Thyroid gland (tissue), 4 donors: Measurements from ENCODE around the gene PTPRT. TPM values are rescaled to one million over a fixed set of nuclear protein-coding genes. Genes with fewer than 3 reads are reported as not detected.

Experiments
- DNase-seq, 2 donors: peaks; one replicate each; pipeline ENCODE4 v3.0.0-alpha.2; 2019
- H3K27ac ChIP-seq, 3 donors: fragments of 200-600 bp; sonication (generic); 1 replicate in 2 of 3; 2 replicates in 1 of 3; pipeline ENCODE4 v1.5.1; 2016 to 2019; ENCODE audit warnings: mild to moderate bottlenecking in 1 of 3, moderate library complexity in 1 of 3
- H3K27me3 ChIP-seq: fragments of 200-600 bp; sonication (generic); one replicate; pipeline ENCODE4 v1.5.1; 2019
- H3K36me3 ChIP-seq, 2 donors: fragments of 200-600 bp; sonication (generic); one replicate each; pipeline ENCODE4 v1.5.1; 2016 to 2019
- H3K4me1 ChIP-seq, 2 donors: fragments of 200-600 bp; sonication (generic); one replicate each; pipeline ENCODE4 v1.5.1; 2017 to 2019
- H3K4me3 ChIP-seq, 3 donors: fragments of 200-600 bp; sonication (generic); replicated peaks in 1 of 3; 1 replicate in 2 of 3; 2 replicates in 1 of 3; pipeline ENCODE4 v1.5.1; 2016; ENCODE audit warnings: mild to moderate bottlenecking in 1 of 3
- H3K9me3 ChIP-seq: fragments of 200-600 bp; sonication (generic); one replicate; pipeline ENCODE4 v1.5.1; 2017
- POLR2A ChIP-seq, 2 donors: fragments of 450-650 bp; IDR thresholded peaks; one replicate each; pipeline ENCODE4 v1.6.1; 2017; ENCODE audit warnings: antibody characterized with exemption in 2 of 2, mild to moderate bottlenecking in 2 of 2, moderate library complexity in 1 of 2
- WGBS, 2 donors: methylation state at CpG; one replicate each; pipeline ENCODE4 v1.1.5; 2017; 5-methylcytosine and 5-hydroxymethylcytosine counted together
- intact Hi-C: fragments of 100-400 bp; cut with DNase I; formaldehyde crosslinking; loops from one replicate; pipeline ENCODE4 v1.15.1; 2023
- total RNA-seq, 4 donors: library from RNA; depleted of rRNA; stranded (reverse); fragments of >200 nt; gene quantifications; one replicate each; pipeline ENCODE4 v1.2.3, GENCODE V29; 2016
- TF ChIP-seq, protein P1 (sequence below), 6 experiments: fragments of 200-600 bp in 3 of 6; fragments of 450-650 bp in 3 of 6; sonication (generic) in 3 of 6; IDR thresholded peaks; one replicate each; pipeline ENCODE4 v1.5.1; 2016 to 2019; ENCODE audit warnings: antibody characterized with exemption in 6 of 6, mild to moderate bottlenecking in 2 of 6, inconsistent platforms in 1 of 6, moderate library complexity in 1 of 6

PTPRT gene
- total RNA-seq, 4 donors from 2014 or later: 0.11 to 0.15 TPM; not detected in 2

DNA sequence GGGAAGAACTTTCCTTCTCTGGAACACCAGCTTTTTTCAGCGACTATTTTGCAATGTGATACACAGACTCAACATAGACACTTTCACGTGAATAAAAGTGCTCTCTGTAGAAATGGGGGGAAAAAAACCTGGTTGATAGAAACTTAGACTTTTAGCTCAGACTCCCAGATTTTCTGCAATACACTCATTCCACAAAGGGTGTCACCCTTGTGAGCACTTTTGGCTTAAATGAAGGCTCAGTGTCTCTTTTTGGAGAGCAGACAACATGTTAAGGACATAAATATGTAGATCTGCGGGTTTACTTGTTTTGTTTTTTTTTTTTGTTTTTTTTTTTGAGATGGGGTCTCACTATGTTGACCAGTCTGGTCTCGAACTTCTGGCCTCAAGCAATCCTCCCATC is 579.6 kb downstream of the PTPRT start:
- H3K27ac ChIP-seq: no peak overlapping the region
- TF ChIP-seq, protein P1, sequence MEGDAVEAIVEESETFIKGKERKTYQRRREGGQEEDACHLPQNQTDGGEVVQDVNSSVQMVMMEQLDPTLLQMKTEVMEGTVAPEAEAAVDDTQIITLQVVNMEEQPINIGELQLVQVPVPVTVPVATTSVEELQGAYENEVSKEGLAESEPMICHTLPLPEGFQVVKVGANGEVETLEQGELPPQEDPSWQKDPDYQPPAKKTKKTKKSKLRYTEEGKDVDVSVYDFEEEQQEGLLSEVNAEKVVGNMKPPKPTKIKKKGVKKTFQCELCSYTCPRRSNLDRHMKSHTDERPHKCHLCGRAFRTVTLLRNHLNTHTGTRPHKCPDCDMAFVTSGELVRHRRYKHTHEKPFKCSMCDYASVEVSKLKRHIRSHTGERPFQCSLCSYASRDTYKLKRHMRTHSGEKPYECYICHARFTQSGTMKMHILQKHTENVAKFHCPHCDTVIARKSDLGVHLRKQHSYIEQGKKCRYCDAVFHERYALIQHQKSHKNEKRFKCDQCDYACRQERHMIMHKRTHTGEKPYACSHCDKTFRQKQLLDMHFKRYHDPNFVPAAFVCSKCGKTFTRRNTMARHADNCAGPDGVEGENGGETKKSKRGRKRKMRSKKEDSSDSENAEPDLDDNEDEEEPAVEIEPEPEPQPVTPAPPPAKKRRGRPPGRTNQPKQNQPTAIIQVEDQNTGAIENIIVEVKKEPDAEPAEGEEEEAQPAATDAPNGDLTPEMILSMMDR (IDR thresholded peaks at IDR 0.05): no peak
- no peak for TF ChIP-seq POLR2A (IDR thresholded peaks at IDR 0.05)
- no peaks in the 10 kb centered on the region for H3K27me3 ChIP-seq
- no peak overlapping the region for H3K4me3 ChIP-seq
- no peaks in the 10 kb centered on the region for H3K9me3 ChIP-seq
- H3K36me3 ChIP-seq: no peaks in the 10 kb centered on the region
- intact Hi-C loops: no loop called here
- H3K4me1 ChIP-seq: no peaks in the 10 kb centered on the region
- WGBS, 2 donors: 75 to 78% methylated on average over 4 of the region's 4 CpGs
- DNase-seq: no peak

DNA sequence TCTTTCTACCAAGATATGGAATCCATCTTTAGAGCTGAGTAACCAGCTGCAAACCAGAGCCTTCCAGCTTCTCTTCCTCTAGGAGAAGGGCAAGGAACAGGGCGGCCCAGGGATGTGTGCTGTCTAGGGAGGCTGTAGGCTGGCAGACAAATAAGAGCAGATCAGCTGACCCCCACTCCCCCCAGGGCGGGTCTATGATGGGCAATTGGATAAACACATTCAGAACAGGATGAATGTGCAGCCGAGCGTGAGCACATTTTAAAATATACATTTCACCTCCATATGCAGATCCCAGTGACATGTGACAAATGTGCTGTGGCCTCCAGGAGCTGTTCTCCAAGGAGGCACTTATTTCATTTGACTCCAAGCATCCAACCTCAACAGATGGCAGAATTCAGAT is 580.1 kb downstream of the PTPRT start:
- H3K36me3 ChIP-seq: no peaks in the 10 kb centered on the region
- 42 to 53% methylated on average over 4 of the region's 4 CpGs for WGBS, 2 donors
- no peaks in the 10 kb centered on the region for H3K9me3 ChIP-seq
- no peaks in the 10 kb centered on the region for H3K27me3 ChIP-seq
- no peaks in the 10 kb centered on the region for H3K4me1 ChIP-seq
- no peak for TF ChIP-seq POLR2A (IDR thresholded peaks at IDR 0.05)
- TF ChIP-seq, protein P1 (IDR thresholded peaks at IDR 0.05): no peak
- H3K27ac ChIP-seq: no peak overlapping the region
- intact Hi-C loops: no loop called here
- no peak for DNase-seq
- H3K4me3 ChIP-seq: no peak overlapping the region

DNA sequence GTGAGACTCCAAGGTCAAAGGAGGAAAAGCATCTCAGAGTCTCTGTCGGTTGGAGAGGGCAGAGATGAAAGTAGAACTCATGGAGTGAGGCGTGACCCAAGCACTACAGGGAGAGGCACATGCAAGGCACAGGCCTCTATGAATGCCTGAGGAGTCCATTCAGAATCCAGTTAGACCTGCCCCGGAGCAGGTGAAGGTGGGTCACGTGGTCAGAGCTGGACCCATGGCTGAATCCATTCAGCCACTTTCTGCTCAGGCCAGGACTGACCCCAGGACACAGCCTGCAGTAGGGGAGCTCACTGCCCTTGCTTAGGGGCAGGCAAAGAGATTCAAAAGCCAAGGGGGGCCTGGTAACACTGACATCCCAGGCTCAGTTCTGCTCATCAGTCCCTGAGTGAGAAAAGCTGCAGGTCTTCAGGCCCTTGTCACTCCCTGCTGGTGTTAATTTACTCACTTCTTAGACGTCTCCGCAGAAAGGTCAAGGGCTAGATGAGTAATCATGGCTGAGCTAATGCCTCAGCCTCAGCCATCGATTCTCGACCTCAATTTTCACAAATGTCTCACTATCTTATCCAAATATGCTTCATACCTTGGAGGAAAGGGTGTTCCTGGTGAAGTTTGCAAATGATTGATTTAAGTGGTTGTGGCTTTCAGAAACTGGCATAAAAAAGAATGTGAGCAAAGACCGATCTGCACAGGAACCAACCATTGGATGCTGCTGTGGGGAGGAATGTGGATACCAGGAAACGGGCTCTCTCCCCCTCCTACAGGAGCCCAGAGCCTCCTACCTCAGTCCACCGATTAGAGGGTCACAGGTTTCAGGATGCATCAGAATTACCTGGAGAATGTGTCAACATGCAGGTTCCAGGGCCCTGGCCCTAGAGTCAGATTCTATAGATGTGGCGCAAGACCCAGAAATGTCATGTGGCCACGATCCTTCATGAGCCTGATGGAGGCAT is 584.4 kb downstream of the PTPRT start:
- no peak overlapping the region for H3K4me3 ChIP-seq
- H3K27ac ChIP-seq: no peak overlapping the region
- no peaks in the 10 kb centered on the region for H3K9me3 ChIP-seq
- no peak for DNase-seq
- no peaks in the 10 kb centered on the region for H3K4me1 ChIP-seq
- intact Hi-C loops: no loop called here
- TF ChIP-seq, protein P1 (IDR thresholded peaks at IDR 0.05): no peak
- TF ChIP-seq POLR2A (IDR thresholded peaks at IDR 0.05): no peak
- WGBS, 2 donors: 55 to 59% methylated on average over 13 of the region's 13 CpGs
- no peaks in the 10 kb centered on the region for H3K36me3 ChIP-seq
- no peaks in the 10 kb centered on the region for H3K27me3 ChIP-seq

DNA sequence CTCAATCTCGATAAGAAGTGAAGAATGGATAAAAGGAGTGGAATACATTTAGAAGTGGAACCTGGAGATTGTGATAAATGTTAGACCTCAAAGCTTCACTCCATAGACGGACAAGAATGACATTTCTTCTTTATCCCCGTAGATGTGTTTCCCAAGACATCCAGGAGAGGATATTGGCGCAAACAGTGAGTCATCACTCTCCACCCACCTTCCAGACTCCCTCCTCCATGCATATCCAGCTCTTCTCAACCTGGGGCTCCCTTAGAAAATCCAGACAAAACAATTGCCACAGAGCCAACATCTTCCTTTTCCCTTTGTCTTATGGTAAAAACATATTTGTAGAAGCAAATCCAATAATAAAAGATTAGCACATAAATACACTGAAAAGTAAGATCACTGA is 586.1 kb downstream of the PTPRT start:
- intact Hi-C loops: no loop called here
- no peaks in the 10 kb centered on the region for H3K9me3 ChIP-seq
- 70 to 74% methylated on average over 4 of the region's 4 CpGs for WGBS, 2 donors

DNA sequence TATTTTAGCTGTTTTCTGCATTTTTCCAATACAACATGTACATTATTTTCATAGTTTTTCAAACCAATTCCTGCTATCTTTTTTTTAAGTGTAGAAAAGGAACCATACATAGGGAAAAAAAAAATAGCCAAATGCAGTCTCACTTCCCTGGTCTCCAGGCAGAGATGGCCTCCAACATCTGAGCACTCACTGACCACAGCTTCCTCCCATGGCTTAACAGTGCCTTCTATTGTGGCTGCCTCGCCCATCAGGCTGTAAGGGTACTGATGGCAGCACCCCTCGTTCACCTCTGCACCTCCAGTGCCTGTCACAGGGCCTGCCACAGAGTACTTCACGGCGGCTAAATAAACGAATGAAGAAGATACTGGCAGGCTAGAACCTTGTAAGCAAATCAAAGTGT is 591.1 kb downstream of the PTPRT start:
- Histone ChIP-seq H3K36me3 (no peaks in the 10 kb centered on the region), H3K27me3 (no peaks in the 10 kb centered on the region), H3K4me1 (no peaks in the 10 kb centered on the region), H3K27ac (no peak overlapping the region), H3K4me3 (no peak overlapping the region), H3K9me3 (no peaks in the 10 kb centered on the region)
- TF ChIP-seq POLR2A (IDR thresholded peaks at IDR 0.05): no peak
- TF ChIP-seq, protein P1 (IDR thresholded peaks at IDR 0.05): no peak
- intact Hi-C loops: no loop called here
- DNase-seq: no peak
- 65 to 69% methylated on average over 5 of the region's 5 CpGs for WGBS, 2 donors

More for the DNA sequence above, 586.1 kb downstream of the PTPRT start:
- H3K4me3 ChIP-seq: no peak overlapping the region
- no peak for DNase-seq
- no peaks in the 10 kb centered on the region for H3K4me1 ChIP-seq
- no peak overlapping the region for H3K27ac ChIP-seq
- no peak for TF ChIP-seq POLR2A (IDR thresholded peaks at IDR 0.05)
- TF ChIP-seq, protein P1 (IDR thresholded peaks at IDR 0.05): no peak
- no peaks in the 10 kb centered on the region for H3K27me3 ChIP-seq
- H3K36me3 ChIP-seq: no peaks in the 10 kb centered on the region
